Measurements from ENCODE around the gene ZCCHC4.
"Not testable (repeated sequence)": the region's sequence is repeated elsewhere in the genome, so short reads cannot be mapped to it uniquely, and the experiment has no call there.

Gene ZCCHC4

GRCh38 chr4:25328463-25328862, 15.9 kb downstream of the ZCCHC4 start:
- not testable (repeated sequence) for DNase-seq

DNA sequence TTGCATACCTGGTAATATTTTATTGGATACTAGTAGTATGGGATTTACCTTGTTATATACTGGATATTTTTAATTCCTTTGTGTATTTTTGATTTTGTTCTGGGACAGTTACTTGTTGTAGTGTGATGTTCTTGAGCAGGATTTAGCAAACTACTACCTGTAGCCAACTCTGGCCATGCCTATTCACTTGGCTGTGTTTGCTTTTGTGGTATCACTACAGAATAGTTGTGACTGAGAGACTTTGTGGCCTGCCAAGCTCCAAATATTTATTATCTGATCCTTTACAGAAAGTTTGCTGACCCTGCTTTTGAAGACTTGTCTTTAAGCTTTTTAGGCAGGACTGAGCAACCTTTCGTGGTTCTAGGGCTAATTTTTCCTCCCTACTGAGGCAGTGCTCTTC, 17.8 kb downstream of the ZCCHC4 start:
- DNase-seq, result no peak

DNA sequence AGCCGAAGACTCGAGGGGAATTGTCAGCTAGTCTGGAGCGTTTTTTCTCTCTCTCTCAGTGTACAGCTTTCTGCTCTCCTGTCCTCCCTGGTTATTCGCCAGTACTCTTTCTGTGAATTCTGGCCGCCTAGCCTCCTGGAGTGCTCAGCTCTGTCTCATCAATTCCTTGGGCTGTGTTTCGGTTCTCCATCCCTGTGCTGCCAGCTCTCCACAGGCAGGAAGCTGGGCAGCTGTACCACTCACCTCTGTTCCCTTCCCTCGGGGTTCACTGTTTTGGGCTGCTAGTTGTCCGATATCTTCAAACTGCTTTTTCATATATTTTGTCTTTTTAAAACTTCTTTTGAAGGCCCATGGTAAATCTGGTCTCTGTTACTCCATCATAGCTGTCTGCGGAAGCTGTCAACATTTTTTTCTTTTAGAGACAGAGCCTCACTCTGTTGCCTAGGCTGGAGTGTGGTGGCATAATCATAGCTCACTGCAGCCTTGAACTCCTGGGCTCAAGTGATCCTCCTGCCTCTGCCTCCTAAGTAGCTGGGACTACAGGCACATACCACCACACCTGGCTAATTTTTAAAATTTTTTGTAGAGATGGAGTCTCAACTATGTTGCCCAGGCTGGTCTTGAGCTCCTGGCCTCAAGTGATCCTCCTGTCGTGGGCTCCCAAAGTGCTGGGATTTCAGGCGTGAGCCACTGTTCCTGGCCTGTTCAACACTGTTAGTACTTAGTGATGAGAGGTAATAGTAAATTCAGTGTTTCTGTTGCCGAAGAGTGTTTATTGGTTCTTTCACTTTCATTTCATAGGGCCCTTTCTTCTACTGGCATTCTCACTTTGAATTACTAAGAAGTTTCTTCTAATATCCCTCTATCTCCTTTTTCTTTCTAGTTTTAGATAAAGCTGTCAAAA, 18.6 kb downstream of the ZCCHC4 start:
- no peak for DNase-seq

DNA sequence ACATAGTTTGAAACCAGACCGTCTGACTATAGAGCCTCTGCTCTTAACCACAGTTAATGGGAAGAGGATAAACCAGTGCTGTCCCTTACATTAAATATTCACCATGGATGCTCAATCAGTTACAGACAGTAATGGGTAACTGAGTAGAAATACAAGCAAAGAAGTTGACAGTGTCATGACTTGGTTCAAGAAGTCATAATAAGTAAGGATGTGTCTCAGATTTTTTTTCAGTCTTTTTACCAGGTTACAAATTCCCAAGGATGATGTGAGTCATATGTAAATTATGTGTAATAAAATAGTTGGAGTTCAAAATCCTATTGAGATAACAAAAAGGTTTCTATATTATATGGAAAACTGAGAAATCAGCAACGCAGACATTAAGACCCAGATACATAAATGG, 31.1 kb downstream of the ZCCHC4 start:
- DNase-seq, result no peak

DNA sequence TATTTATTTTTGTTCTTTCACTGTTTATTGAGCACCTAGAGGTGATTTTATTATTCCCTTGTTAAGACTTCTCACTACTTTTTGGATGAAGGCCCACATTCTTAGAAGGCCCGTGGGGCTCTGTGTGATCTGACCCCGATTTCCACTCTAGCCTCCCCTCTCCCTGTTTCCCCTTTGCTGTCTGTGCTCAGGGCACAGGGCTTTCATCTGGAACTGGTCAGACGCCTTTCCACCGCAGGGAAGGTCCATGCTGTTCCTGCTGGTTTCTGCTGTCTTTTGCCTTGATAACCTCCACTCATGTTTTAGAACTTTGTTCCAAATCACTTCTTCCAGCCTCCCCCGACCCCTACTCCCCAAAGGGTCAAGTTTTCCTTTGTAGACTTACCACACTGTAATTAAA, 33.2 kb downstream of the ZCCHC4 start:
- DNase-seq, result no peak

- no peak for DNase-seq
These were observed 34.3 kb downstream of the ZCCHC4 start for GRCh38 chr4:25346913-25347312.

DNA sequence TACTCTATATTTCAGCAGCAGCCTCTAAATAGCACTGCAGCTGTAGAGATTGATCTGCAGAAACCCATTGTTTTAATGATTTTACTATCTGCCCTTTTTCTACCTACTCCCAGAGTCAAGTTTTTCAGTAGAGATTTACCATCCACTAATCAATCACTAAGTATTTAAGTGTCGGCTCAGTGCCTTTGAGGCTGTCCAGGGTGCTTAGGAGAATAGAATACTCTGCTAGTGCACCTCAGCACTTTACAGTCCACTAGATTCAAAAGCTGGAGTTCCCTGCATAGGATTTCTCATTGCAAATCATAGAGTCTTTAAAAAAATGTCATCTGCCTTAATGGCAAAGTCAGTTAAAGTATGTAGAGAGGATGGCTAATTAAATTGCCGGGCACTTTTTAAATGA, 34.9 kb downstream of the ZCCHC4 start:
- DNase-seq, result no peak

DNA sequence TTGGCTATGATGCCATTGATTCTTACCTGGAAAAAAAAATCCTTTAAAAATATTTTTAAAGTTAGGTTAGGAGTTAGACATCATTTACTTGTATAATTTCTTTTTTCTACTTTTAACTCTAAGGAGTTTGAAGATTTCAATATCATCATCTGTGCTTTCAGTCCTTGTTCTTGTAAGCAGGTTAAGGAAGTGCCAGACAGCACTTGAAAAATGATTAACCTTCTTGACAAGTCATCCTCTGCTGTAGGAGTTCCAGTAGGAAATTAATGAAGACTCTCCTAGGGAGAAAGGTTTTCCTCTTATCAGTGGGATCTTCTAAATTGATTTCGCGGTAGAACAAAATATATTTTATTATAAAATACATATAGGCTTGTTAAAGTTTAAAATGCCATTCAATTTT, 35.4 kb downstream of the ZCCHC4 start:
- DNase-seq, result no peak

DNA sequence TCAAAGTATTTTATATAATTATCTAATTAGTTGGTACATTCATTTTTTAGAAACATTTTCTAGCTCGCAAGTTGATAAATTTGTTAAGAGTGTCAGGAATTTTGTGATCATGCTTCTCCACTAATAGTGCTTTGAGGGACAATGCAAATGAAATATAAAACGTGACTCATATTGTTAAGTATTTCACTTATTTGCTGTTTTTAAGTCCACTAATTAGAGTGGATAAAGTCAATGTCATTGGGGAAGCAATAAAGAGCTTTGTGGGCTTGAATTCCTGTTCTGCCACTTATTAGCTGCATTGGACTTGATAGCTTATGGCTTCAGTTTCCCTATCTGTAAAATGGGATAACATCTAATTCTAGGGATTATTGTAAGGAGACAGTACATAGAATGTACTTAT, 38.0 kb downstream of the ZCCHC4 start:
- DNase-seq, result no peak

DNA sequence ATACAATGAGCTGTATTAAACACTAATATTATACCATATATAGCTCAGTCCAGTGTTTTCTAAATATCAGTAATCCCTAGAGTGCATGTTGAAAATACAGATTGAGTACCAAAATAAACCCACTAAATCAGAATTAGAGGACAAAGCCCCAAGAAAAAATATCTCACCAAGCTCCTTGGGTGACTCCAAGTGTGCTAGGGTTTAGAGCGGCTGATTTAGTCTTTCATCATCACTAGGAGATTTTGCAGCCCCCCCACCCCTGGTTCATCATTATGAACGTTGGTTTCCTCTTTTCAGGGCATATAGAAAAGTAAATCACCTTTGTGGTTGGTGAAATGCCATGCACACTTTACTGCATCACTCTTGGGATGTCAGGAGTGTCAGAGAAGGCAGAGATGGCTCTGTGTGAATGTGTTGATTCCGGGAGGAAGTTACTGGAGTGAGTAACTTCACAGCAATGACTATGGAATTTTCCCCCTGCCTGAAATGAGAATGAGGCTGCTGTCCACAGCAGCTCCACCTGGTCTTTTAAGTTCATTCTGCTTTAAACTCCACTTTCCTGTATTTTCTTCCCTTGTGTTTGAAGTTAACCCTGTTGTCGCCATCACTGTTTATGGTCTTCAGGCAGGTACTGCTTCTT, 39.3 kb downstream of the ZCCHC4 start:
- DNase-seq, result no peak

DNA sequence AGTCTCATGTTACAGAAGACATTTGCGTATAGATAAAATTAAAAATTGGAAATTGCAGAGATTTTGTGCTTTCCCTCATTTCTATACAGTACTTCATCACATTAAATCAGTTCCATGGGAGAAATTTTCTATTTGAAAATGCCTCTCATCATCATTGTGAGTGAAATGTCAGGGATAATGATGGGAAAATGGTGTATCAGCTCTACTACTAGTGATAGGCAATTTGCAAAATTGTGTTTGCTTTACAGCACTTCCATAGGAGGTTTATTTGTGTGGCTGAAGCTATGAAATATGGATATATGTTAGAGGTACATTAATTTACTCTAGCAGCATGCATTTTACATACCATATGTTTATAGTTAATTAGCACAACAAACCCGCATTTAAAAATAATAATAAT, 43.5 kb downstream of the ZCCHC4 start:
- DNase-seq, result no peak

GRCh38 chr4:25358515-25359275, 46.1 kb downstream of the ZCCHC4 start:
- DNase-seq, result peak; percentile 87

DNA sequence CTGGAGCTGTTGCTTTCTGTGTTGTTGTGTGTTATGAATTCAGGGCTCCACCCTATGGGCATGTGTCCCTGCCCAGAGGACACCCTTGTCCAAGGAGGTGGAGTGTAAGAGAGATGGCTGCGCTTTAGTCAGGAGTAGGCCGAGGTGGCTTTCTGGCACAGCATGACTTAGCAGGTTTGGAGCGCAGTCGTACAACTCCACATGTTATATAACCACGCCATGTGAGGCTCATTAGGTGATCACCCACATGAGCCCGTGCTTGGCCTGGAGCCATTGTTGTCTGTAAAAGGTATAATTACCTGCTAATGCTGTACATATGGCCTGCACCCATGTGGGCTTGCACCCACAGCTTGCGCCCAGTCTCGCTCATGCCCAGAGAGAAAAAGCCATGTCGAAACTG, 48.7 kb downstream of the ZCCHC4 start:
- DNase-seq, result no peak

- DNase-seq, result peak; percentile 40
These were observed 54.5 kb downstream of the ZCCHC4 start for GRCh38 chr4:25367004-25367621.

GRCh38 chr4:25367877-25368276, 55.3 kb downstream of the ZCCHC4 start:
- no peak for DNase-seq

DNA sequence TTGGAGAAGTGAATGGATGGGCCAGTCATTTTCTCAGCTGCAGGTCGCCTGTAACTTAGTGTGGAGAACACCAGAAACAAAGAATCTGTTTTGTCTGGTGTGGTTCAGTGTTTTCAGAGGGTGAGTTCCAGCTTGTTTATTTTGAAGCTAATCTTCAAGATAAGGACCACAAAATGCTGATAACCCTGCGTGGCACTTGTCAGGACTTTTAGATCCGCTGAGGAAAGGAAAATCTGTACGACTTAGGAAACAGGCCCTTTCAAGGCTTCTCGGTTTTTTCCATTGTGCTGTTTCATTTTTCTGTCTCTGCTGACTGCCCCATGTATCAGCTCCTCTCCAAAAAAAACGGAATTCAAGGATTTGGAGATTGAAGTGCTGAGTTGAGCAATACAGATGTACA, 55.7 kb downstream of the ZCCHC4 start:
- no peak for DNase-seq

GRCh38 chr4:25370242-25370641, 57.7 kb downstream of the ZCCHC4 start:
- DNase-seq, result peak; percentile 16

GRCh38 chr4:25372549-25372948, 60.0 kb downstream of the ZCCHC4 start:
- not testable (repeated sequence) for DNase-seq

GRCh38 chr4:25376754-25377571, 64.4 kb downstream of the ZCCHC4 start, which contains the start of gene ANAPC4:
ANAPC4 (plus strand) TSS chr4:25377263; CDS start chr4:25377428, 165 bp downstream.
- DNase-seq, result peak; percentile 90

DNA sequence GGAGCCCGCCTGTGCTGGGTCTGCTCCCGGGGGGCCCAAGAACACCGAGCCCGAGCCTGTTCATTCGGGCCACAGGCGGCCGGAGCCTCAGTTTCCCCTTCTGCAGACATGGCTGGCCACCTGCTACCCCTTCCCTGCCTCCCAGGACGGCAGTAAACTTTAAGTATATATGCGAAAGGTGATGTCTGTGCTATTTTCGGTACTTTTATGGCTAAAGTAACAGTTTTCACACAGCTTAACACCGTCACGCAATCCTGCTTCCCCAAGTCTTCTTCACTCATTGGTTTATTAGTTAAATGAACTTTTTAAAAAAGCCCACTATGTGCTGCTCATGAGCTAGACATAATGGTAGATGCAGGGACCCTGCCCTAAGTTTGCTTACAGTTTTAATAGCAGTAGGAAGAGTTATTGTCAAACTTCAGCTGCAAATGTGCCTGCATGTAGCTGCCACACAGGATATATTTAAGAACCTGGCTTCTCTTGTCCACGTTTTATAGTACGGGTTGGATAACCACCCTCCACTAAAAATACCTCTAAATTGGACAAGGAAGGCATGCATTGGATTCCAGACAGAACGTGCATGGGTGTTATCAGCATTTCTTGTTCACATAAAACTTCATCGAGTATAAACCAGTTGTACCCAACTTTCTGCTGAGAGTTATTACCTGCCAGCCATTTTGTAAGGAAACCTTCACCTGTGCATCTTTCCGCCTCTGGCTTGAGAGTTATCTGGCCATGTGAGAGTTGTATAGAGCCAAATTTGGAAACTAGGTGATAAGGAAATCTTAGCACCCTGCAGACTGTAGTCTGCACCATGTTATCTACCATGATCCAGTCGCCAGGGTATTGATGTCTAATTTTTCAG, 65.2 kb downstream of the ZCCHC4 start:
- no peak for DNase-seq

GRCh38 chr4:25378437-25378743, 65.8 kb downstream of the ZCCHC4 start:
- DNase-seq, result no peak

Data from NCI-H2029 (cell line).